Astrocyte (in vitro differentiated cells and primary cell): ENCODE results near the gene ZNF407.

ENCODE experiments used
- CTCF ChIP-seq: IDR thresholded peaks from 2 replicates; pipeline ENCODE4 v1.5.1; 2011; ENCODE audit warnings: low read depth, mild to moderate bottlenecking, inconsistent platforms, low read length, moderate library complexity; ENCODE audit not compliant: insufficient read depth
- EZH2 ChIP-seq: IDR thresholded peaks from 2 replicates; pipeline ENCODE4 v1.6.1; 2012; ENCODE audit warnings: mild to moderate bottlenecking, low read length, inconsistent platforms; ENCODE audit not compliant: insufficient read depth

- TF ChIP-seq CTCF (no peak), EZH2 (no peak)
These were observed 228.9 kb downstream of the ZNF407 start for GRCh38 chr18:74826572-74826971.
